ENCODE measurements around the gene DTNBP1.

Gene DTNBP1

DNA sequence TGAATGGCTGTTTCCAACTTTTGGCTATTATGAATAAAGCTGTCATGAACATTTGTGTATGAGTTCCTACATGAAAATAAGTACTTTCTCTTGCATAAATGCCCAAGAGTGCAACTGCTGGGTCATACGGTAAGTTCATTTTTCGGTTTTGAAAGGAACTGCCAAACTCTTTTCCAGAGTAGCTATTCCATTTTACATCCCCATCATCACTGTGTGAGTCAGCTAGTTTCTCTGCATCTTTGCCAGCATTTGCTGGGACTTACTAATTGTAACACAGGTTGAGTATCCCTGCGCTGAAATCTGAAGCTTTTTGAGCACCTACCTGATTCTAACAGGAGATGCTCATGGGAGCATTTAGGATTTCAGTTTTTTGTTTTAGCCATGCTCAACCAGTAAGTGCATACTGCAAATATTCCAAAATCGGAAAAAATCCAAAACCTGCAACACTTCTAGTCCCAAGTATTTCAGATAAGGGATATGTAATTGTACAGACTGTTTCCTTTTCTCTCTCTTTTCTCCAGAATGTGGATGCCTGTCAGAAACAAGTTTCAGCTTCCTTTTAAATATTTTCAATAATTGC, 118.4 kb downstream of the DTNBP1 start:
- TF ChIP-seq, protein P1, sequence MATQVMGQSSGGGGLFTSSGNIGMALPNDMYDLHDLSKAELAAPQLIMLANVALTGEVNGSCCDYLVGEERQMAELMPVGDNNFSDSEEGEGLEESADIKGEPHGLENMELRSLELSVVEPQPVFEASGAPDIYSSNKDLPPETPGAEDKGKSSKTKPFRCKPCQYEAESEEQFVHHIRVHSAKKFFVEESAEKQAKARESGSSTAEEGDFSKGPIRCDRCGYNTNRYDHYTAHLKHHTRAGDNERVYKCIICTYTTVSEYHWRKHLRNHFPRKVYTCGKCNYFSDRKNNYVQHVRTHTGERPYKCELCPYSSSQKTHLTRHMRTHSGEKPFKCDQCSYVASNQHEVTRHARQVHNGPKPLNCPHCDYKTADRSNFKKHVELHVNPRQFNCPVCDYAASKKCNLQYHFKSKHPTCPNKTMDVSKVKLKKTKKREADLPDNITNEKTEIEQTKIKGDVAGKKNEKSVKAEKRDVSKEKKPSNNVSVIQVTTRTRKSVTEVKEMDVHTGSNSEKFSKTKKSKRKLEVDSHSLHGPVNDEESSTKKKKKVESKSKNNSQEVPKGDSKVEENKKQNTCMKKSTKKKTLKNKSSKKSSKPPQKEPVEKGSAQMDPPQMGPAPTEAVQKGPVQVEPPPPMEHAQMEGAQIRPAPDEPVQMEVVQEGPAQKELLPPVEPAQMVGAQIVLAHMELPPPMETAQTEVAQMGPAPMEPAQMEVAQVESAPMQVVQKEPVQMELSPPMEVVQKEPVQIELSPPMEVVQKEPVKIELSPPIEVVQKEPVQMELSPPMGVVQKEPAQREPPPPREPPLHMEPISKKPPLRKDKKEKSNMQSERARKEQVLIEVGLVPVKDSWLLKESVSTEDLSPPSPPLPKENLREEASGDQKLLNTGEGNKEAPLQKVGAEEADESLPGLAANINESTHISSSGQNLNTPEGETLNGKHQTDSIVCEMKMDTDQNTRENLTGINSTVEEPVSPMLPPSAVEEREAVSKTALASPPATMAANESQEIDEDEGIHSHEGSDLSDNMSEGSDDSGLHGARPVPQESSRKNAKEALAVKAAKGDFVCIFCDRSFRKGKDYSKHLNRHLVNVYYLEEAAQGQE (IDR thresholded peaks at IDR 0.05; ENCODE audit: insufficient read depth in 1 of 2, low read depth in 2 of 2, low read length in 2 of 2): no peak
- TF ChIP-seq POLR2AphosphoS5 (IDR thresholded peaks at IDR 0.05; ENCODE audit: low read depth, low read length) (no peak), TAF1 (IDR thresholded peaks at IDR 0.05; ENCODE audit: borderline replicate concordance, insufficient read depth, low read length) (no peak), FOXP2 (optimal IDR thresholded peaks at IDR 0.05; ENCODE audit: borderline replicate concordance, extremely low read depth, extremely low read length, insufficient read depth) (no peak), SIN3A (IDR thresholded peaks at IDR 0.05; ENCODE audit: borderline replicate concordance, insufficient read depth, low read length) (no peak)

DNA sequence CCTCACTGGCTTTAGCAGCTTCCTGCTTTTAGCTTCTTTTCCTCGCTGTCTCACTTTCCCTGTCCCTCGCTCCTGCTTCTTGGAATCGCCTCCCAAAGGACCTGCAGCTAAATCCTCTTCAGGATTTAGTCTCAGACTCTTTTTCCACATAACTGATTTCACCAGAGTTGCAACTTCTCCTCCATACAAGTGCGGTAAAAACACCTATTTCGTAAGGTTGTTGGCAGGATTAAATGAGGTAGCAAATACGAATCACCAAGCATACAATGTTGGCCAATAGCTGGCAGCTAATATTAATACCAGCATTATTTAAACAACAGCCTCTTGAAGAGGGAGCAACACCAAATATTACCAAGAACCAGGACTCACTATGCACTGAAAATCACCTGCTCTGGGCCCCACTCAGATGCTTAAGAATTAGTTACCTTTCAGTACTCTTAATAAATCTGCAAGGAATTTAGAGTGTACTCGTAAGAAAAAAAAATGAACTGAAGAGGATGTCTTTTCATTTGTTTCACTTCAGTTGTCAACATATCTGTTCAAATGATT, 123.0 kb downstream of the DTNBP1 start:
- TF ChIP-seq POLR2AphosphoS5 (IDR thresholded peaks at IDR 0.05; ENCODE audit: low read depth, low read length): no peak
- TF ChIP-seq TAF1 (IDR thresholded peaks at IDR 0.05; ENCODE audit: borderline replicate concordance, insufficient read depth, low read length): no peak
- TF ChIP-seq, protein P1 (IDR thresholded peaks at IDR 0.05; ENCODE audit: insufficient read depth in 1 of 2, low read depth in 2 of 2, low read length in 2 of 2): no peak
- no peak for TF ChIP-seq SIN3A (IDR thresholded peaks at IDR 0.05; ENCODE audit: borderline replicate concordance, insufficient read depth, low read length)
- TF ChIP-seq FOXP2 (optimal IDR thresholded peaks at IDR 0.05; ENCODE audit: borderline replicate concordance, extremely low read depth, extremely low read length, insufficient read depth): no peak

DNA sequence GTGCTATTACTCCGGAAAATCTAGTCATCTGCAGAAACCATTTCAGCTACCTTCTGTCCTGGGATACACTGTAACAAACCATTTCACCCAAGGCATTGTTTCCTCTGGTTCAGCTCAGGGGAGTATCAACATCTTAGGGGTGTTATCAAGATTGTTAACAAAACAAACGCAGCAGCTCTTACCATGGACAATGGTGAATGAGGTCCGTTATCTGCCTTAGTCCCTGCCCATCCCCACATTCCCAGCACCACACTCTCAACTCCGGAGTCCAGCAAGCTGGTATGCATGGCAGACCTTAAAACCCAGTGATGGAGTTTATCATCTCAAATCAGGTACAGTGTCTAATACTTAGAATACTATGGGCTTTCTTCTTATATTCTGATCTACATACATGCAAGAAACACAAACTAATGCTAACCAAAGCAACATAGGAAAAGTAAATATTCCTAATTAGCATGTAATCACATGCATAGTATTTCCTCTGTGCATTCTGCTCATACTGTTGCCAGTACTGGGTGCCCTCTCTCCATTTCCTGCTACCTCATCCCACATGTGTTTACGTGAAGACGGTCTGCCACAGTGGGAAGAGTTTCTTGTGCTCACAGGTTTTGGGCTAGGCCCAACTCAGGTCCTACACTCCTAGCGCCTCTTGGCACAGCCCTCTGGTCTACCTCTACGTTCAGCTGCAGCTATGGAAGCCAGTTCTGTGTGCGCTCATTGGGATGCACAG, 123.9 kb downstream of the DTNBP1 start:
- TF ChIP-seq TAF1 (IDR thresholded peaks at IDR 0.05; ENCODE audit: borderline replicate concordance, insufficient read depth, low read length) (no peak), POLR2AphosphoS5 (IDR thresholded peaks at IDR 0.05; ENCODE audit: low read depth, low read length) (no peak), FOXP2 (optimal IDR thresholded peaks at IDR 0.05; ENCODE audit: borderline replicate concordance, extremely low read depth, extremely low read length, insufficient read depth) (no peak), SIN3A (IDR thresholded peaks at IDR 0.05; ENCODE audit: borderline replicate concordance, insufficient read depth, low read length) (no peak)
- TF ChIP-seq, protein P1 (IDR thresholded peaks at IDR 0.05; ENCODE audit: insufficient read depth in 1 of 2, low read depth in 2 of 2, low read length in 2 of 2): no peak

DNA sequence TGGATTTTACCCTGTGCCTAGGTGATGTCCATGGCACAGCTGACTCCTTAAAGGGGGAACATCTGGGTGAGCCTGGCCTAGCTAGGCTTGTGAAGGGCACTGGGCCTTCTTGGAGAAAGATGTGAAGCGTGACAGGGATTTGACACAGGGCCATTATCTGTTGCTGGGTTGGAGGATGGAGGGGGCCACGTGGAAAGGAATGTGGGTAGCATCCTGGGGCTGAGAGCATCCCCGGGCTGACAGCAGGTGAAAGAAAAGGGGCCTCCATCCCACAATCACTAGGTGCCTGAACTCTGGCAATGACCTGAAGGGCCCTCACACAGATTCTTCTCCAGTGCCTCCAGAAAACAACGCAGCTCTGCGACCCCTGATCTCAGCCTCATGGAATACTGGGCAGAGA, 124.7 kb downstream of the DTNBP1 start:
- TF ChIP-seq, protein P1 (IDR thresholded peaks at IDR 0.05; ENCODE audit: insufficient read depth in 1 of 2, low read depth in 2 of 2, low read length in 2 of 2): no peak
- TF ChIP-seq POLR2AphosphoS5 (IDR thresholded peaks at IDR 0.05; ENCODE audit: low read depth, low read length) (no peak), FOXP2 (optimal IDR thresholded peaks at IDR 0.05; ENCODE audit: borderline replicate concordance, extremely low read depth, extremely low read length, insufficient read depth) (no peak)

All from PFSK-1 (cell line).